Right ventricle myocardium superior (tissue), 1 donor: ENCODE results near the gene FRMD3. TPM values are rescaled to one million over a fixed set of nuclear protein-coding genes. Genes with fewer than 3 reads are reported as not detected.

ENCODE experiments used
- ATAC-seq: fragments of 200-7000 bp; cut with Tn5 transposase; one replicate; pipeline ENCODE4 v1.9.1; 2020; ENCODE audit warnings: mild to moderate bottlenecking; ENCODE audit not compliant: poor library complexity
- DNase-seq: peaks from one replicate; pipeline ENCODE4 v3.0.0-alpha.2; 2020
- intact Hi-C: fragments of 100-400 bp; cut with DNase I; formaldehyde crosslinking; loops from one replicate; pipeline ENCODE4 v1.11.2; 2022
- total RNA-seq: library from RNA; stranded (reverse); fragmentation: NEBNext Ultra II Directional; extraction: Animal tissue kit (Norgen Biotek cat#: 25700); gene quantifications from one replicate; pipeline ENCODE4 v1.2.1, GENCODE V29; 2021
- donor health status: DM: no; HTN: yes; CAD: no; lungs with severe emphysema.

Gene FRMD3
- total RNA-seq, 1 donor from 2014 or later = 93.2 TPM

DNA sequence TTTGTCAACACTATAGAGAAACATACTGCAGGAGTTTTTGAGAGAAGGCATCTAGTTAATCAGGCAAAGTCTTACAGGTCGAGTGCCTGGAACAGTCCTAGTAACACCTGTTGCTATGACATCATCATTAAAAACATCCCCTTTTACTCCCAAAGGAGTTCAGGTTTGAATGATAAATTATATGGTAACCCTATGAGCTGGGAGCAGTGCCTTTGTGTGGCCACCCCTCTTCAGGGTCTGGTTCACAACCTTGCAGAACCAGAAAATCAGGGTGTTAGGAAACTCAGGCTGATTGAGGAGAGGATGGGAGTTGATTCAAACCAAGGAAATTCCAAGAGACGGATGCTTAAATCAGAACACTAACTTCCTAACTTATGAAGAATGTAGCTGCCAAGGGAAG lies 296.1 kb downstream of the FRMD3 start:
- DNase-seq (no peak), ATAC-seq (no peak)
- intact Hi-C loops = no loop called here

DNA sequence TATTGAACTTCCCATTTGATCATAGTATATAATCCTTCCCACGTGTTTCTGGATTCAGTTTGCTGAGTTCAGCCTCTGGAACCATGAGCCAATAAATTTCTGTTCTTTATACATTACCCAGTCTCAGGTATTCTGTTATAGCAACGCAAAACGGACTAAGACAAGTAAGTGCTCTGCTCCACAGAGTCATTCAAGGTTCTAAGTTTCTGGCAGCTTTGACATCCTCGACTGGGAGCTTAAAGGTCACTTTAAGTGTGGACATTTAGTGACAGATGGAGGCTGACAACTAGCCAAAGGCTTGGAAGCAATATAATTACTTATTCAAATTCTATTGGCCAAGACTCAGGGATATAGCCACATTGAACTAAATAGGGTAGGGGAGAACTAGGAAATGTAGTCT lies 297.5 kb downstream of the FRMD3 start:
- DNase-seq = no peak
- intact Hi-C loops = no loop called here
- ATAC-seq = peak; percentile 13

GRCh38 chr9:83239747-83240146 lies 298.5 kb downstream of the FRMD3 start:
- intact Hi-C loops = loop anchor here (5.0 kb wide), 1 partner anchor 33 kb away; no protein-coding TSS in a partner anchor
- DNase-seq (no peak), ATAC-seq (peak; percentile 48)

- peak; percentile 46 for ATAC-seq
- DNase-seq = no peak
- intact Hi-C loops = loop anchor here (5.0 kb wide), 1 partner anchor 33 kb away; no protein-coding TSS in a partner anchor
These were observed 299.1 kb downstream of the FRMD3 start for GRCh38 chr9:83238871-83239640.

DNA sequence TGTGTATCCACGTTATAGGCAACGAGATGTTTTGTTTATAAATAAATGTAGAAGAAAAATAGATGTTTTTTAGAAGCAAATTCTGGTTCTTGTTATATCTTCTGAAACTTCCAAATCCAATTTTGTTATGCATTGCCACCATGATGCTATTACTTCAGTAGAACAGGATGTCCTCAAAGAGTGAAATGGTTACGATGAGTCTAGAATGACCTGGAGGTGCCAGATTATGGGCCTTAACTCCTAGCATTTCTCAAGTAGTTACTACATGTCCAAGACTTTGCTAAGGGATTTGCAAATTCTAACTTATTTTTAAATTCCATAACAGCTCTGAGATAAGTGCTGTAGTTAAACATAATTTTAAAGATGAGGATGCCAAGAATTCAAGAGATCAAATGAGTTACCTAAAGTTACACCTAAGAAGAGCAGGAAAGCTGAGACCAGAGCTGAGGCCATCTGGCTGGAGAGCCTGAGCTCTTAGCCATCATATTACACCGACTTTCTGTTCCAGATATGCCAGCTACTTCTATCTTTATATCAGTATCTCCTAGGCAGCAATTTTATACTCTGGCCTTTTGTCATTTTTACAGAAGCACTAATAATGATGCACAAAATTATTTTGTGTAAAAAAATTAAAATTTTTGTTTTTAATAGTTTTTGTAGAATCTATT lies 302.0 kb downstream of the FRMD3 start:
- ATAC-seq (no peak), DNase-seq (no peak)
- intact Hi-C loops = loop anchor here (5.0 kb wide), 1 partner anchor 36 kb away; no protein-coding TSS in a partner anchor

- intact Hi-C loops = loop anchor here (5.0 kb wide), 1 partner anchor 37 kb away; no protein-coding TSS in a partner anchor
- ATAC-seq (no peak), DNase-seq (no peak)
These were observed 302.7 kb downstream of the FRMD3 start for GRCh38 chr9:83235526-83235925.

DNA sequence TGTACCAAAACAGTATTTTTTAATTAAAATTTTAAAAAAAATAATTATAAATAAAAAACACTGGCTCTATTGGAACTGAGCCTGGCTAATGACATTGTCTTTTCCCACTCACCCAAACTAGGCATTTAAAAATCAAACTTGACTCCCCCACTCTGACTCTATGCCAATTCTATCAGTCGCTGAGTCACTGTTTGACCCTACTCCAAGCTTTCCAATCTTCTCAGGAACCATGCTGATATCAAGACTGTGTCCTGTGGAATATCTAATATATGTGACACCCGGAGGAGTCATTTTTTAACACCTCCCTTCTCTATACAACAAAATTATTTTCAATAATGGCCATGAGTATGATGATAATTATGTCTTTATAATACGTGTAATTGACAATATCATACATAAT lies 303.7 kb downstream of the FRMD3 start:
- ATAC-seq = peak; percentile 75
- intact Hi-C loops = no loop called here
- no peak for DNase-seq

DNA sequence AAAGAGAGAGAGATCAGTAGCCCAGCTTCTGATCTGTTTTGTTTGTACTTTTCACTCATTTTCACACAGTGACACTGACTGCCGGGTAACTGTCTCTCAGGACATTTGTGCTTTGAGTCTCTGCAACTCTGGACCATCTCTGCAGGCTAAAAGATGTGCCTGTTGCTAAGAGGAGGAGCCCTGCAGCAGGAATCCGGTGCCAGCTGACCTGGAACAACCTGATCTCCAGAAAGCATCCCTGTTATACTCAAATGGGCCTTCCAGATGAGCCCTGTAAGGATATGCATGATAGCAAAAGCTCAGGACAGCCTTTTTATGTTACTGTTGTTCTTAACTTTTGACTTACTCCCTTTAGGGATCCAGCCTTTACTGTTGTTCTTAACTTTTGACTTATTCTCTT lies 304.6 kb downstream of the FRMD3 start:
- ATAC-seq = peak; percentile 77
- intact Hi-C loops = no loop called here

DNA sequence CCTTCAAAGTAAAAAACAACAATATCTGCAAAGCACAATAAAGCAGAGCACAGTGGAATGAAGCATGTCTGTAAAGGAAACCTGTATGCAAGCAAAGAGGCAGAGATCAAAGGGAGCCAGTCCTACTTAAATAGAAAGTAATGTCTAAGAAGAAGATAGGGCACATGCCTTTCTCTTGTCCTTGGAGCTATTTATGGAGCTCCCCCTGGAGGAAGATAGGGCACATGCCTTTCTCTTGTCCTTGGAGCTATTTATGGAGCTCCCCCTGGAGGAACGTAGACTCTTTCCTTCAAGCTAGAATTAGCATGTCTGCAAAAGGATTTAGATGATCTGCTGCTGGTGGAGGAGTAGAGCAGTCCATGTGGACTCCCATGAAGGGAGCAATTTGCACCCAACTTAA lies 307.2 kb downstream of the FRMD3 start:
- intact Hi-C loops = no loop called here
- DNase-seq (no peak), ATAC-seq (peak; percentile 38)

More for the DNA sequence above, 304.6 kb downstream of the FRMD3 start:
- no peak for DNase-seq

- intact Hi-C loops = no loop called here
- no peak for ATAC-seq
- no peak for DNase-seq
These were observed 317.5 kb downstream of the FRMD3 start for GRCh38 chr9:83220730-83221129.

GRCh38 chr9:83219924-83220438 lies 318.2 kb downstream of the FRMD3 start:
- ATAC-seq (peak; percentile 9), DNase-seq (no peak)
- intact Hi-C loops = loop anchor here (5.0 kb wide), 2 partner anchors 112 to 317 kb away; partner anchors contain the start of gene FRMD3

- DNase-seq = peak; percentile 86
- ATAC-seq = peak; percentile 98
- intact Hi-C loops = loop anchor here (5.0 kb wide), 2 partner anchors 113 to 318 kb away; partner anchors contain the start of gene FRMD3
These were observed 318.9 kb downstream of the FRMD3 start for GRCh38 chr9:83219154-83219923.

DNA sequence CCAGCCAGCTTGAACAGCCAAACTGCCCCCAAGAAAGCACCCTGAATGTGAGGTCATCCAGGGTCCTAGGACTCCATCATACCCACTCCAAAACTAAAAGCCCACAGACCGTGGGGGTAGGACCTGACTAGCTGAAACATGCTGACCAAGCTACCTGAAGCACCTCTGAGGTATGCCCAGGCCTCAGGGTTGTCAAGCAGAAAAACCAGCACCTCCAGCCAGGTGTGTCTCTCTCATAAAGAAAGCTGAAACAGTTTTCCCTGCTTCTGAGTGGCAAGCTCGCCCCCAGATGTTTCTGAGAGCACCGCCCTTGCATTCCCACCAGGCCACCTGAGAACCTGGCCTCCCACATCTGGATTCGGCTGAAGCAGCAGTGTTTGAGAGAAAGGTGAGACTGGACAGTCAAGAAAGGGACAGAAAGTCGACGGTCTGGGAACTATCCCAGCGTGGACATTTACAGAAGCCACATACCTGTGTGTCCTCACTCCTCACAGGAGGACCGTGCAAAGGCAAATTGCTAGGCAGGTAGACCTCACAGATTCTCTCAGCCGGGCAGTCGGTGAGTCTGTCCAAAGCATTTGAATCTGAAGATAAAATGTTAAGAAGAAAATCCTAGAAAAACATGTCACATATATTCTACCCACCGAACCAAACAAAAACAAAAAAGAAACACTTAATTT lies 319.6 kb downstream of the FRMD3 start:
- intact Hi-C loops = loop anchor here (5.0 kb wide), 2 partner anchors 114 to 319 kb away; partner anchors contain the start of gene FRMD3
- DNase-seq (no peak), ATAC-seq (no peak)

GRCh38 chr9:83209188-83209731 lies 328.9 kb downstream of the FRMD3 start:
- intact Hi-C loops = loop anchor here (10.0 kb wide), 1 partner anchor 436 kb away; no protein-coding TSS in a partner anchor
- DNase-seq (no peak), ATAC-seq (no peak)

DNA sequence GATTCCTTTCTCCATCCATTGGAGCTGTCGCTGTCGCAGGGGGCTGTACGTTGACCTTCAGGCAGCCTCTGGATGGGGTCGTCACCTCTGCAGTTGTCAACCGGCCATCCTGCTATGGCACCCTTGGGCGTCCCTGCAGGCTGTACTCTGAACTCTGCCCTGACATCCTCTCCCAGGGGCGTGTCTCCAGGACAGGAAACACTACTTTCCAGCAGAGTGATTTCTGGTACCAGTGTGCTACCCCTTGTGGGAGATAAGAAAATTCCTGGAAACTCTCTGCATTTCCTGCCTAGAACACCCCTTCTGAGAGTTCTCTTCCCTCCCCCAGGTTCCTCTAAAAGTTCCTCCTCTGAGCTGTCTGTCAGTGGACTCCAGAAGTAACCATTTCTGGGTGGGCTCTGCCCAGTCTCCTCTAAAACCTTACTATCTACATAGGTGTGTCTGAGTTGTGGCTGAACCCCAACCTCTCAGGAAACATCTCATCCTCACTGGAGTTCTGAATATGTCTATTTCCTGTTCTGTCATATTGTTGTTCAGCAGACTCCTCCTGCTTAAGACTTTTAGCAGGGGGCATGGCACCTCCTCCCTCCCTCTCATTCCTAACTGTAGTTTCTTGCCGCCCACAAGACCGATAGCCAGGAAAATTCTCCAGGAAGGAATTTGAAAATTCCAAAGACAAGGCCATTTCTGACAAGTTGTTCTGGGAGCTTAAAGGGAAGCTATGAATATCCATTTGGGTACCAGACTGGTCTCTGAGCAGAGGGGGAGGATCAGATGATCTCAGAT lies 329.9 kb downstream of the FRMD3 start:
- intact Hi-C loops = loop anchor here (10.0 kb wide), 1 partner anchor 437 kb away; no protein-coding TSS in a partner anchor
- DNase-seq (no peak), ATAC-seq (no peak)

DNA sequence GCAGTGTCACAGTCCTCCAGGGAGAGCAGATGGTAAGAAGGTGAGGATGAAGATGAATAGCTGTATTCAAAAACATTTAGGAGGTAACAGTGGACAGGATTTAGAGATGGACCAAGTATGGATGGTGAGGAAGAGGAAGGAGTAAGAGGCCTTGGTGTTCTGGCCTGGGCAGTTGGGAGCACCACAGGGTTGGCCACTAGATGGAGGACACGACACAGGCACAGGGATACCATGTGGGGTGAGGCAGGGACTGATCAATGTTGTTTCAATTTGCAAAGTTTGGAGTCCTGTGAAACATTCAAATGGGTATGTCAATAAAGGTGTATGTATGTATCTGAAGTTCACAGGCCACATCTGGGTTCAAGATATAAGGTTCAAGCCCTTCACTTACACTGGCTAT lies 334.2 kb downstream of the FRMD3 start:
- DNase-seq (no peak), ATAC-seq (no peak)
- intact Hi-C loops = loop anchor here (10.0 kb wide), 1 partner anchor 441 kb away; no protein-coding TSS in a partner anchor

GRCh38 chr9:83200531-83200930 lies 337.7 kb downstream of the FRMD3 start:
- intact Hi-C loops = loop anchor here (10.0 kb wide), 1 partner anchor 444 kb away; no protein-coding TSS in a partner anchor
- ATAC-seq (no peak), DNase-seq (no peak)
